Naive thymus-derived CD4-positive, alpha-beta T cell (primary cell): ENCODE measurements around the gene RRP15. TPM values are rescaled to one million over a fixed set of nuclear protein-coding genes. Genes with fewer than 3 reads are reported as not detected.

Source experiments
- ATAC-seq: fragments of 150-1000 bp; cut with Tn5 transposase; 2 replicates; pipeline ENCODE4 v1.10.0; 2021; ENCODE audit warnings: mild to moderate bottlenecking, moderate library complexity
- CTCF ChIA-PET: fragments of 350-600 bp; sonication (Branson Sonifier 250); formaldehyde crosslinking; loops from one replicate; lab custom pipeline; 2021; ENCODE audit warnings: antibody characterized with exemption; lab: Charles Lee
- POLR2A ChIA-PET: fragments of 350-600 bp; sonication (Branson Sonifier 250); formaldehyde crosslinking; loops from one replicate; lab custom pipeline; 2021; ENCODE audit warnings: antibody characterized with exemption, inconsistent platforms; lab: Charles Lee
- DNase-seq, 9 donors: peaks; one replicate each; pipeline versions ENCODE4 v3.0.0 to v3.0.0-alpha.2; 2020 to 2022; ENCODE audit warnings: mixed read lengths in 1 of 9
- H3K27ac ChIP-seq: one replicate; pipeline ENCODE4 v1.7.0; 2013; ENCODE audit warnings: mild to moderate bottlenecking, low read depth, low read length, moderate library complexity
- H3K27me3 ChIP-seq, 2 donors: one replicate each; pipeline ENCODE4 v1.7.0; 2013; ENCODE audit warnings: low read length in 2 of 2, mild to moderate bottlenecking in 2 of 2, moderate library complexity in 2 of 2; ENCODE audit not compliant: control insufficient read depth in 2 of 2, insufficient read depth in 2 of 2
- H3K36me3 ChIP-seq, 3 experiments: 1 replicate in 2 of 3; 2 replicates in 1 of 3; pipeline ENCODE4 v1.7.0; 2013; ENCODE audit warnings: low read length in 3 of 3, mild to moderate bottlenecking in 3 of 3, moderate library complexity in 1 of 3; ENCODE audit not compliant: insufficient read depth in 3 of 3, control insufficient read depth in 2 of 3
- H3K4me1 ChIP-seq, 2 donors: one replicate each; pipeline ENCODE4 v1.7.0; 2013; ENCODE audit warnings: low read length in 2 of 2, mild to moderate bottlenecking in 2 of 2, moderate library complexity in 1 of 2; ENCODE audit not compliant: control insufficient read depth in 2 of 2, insufficient read depth in 2 of 2
- H3K4me3 ChIP-seq: 2 replicates; pipeline ENCODE4 v1.7.0; 2013; ENCODE audit warnings: mild to moderate bottlenecking, low read length
- H3K9me3 ChIP-seq, 3 experiments: 1 replicate in 2 of 3; 2 replicates in 1 of 3; pipeline ENCODE4 v1.7.0; 2013; ENCODE audit warnings: low read length in 3 of 3; ENCODE audit not compliant: control insufficient read depth in 2 of 3
- H3K27ac Mint-ChIP-seq, 9 donors: one replicate each; pipeline ENCODE4 v1.8.0; 2020 to 2022; ENCODE audit warnings: mixed read lengths in 9 of 9, mild to moderate bottlenecking in 8 of 9, moderate library complexity in 5 of 9, inconsistent platforms in 2 of 9
- H3K27me3 Mint-ChIP-seq, 5 donors: one replicate each; pipeline ENCODE4 v1.8.0; 2021 to 2022; ENCODE audit warnings: mixed read lengths in 5 of 5, mild to moderate bottlenecking in 1 of 5
- H3K36me3 Mint-ChIP-seq, 5 donors: one replicate each; pipeline ENCODE4 v1.8.0; 2020 to 2022; ENCODE audit warnings: mixed read lengths in 5 of 5, mild to moderate bottlenecking in 3 of 5, inconsistent platforms in 1 of 5
- H3K4me1 Mint-ChIP-seq, 7 donors: one replicate each; pipeline ENCODE4 v1.8.0; 2020 to 2022; ENCODE audit warnings: mixed read lengths in 7 of 7, mild to moderate bottlenecking in 3 of 7, inconsistent platforms in 1 of 7
- H3K4me3 Mint-ChIP-seq, 10 donors: one replicate each; pipeline ENCODE4 v1.8.0; 2020 to 2022; ENCODE audit warnings: mild to moderate bottlenecking in 10 of 10, mixed read lengths in 10 of 10, moderate library complexity in 6 of 10, inconsistent platforms in 2 of 10
- H3K9me3 Mint-ChIP-seq, 11 donors: one replicate each; pipeline ENCODE4 v1.8.0; 2020 to 2022; ENCODE audit warnings: mixed read lengths in 11 of 11, mild to moderate bottlenecking in 4 of 11, inconsistent platforms in 1 of 11, moderate library complexity in 1 of 11
- intact Hi-C, 2 donors: fragments of 100-400 bp; cut with micrococcal nuclease; formaldehyde crosslinking; loops; one replicate each; pipeline ENCODE4 v1.15.1; 2023
- polyA plus RNA-seq, 2 donors: library from polyadenylated mRNA; unstranded; fragments of 300-500 nt; fragmentation: Illumina TruSeq; gene quantifications; one replicate each; pipeline ENCODE4 v1.2.3, GENCODE V29; 2021
- total RNA-seq, 6 experiments: library from RNA in 5 of 6; stranded (reverse) in 5 of 6; gene quantifications; 1 replicate in 5 of 6; 2 replicates in 1 of 6; pipeline ENCODE4 v1.2.3 and lab custom pipeline; 2021 to 2026

The RRP15 gene
- total and polyA plus RNA-seq, 7 experiments from 2014 or later = 12.4 to 19.0 (median 17.7) TPM

GRCh38 chr1:218347723-218348627, 62.9 kb downstream of the RRP15 start:
- Mint-ChIP-seq H3K4me3 (peak overlapping the region in 3 of 10 donors; percentile 17 to 87 (median 48)), H3K27ac (peak overlapping the region in 1 of 9 donors; percentile 20), H3K27me3 (peaks cover 15 to 33% (median 21%) of the 10 kb centered on the region in 5 donors), H3K4me1 (peaks cover 19 to 41% (median 36%) of the 10 kb centered on the region in 7 donors), H3K36me3 (peaks cover 0 to 8% (median 0%) of the 10 kb centered on the region in 5 donors), H3K9me3 (no peaks in the 10 kb centered on the region)
- peaks cover 4 to 26% of the 10 kb centered on the region in 2 donors for H3K4me1 ChIP-seq
- peak overlapping the region; percentile 63 for H3K4me3 ChIP-seq
- POLR2A ChIA-PET = no interaction called here
- ATAC-seq (no peak), DNase-seq (no peak)
- peaks cover 0 to 3% of the 10 kb centered on the region in 2 donors for H3K27me3 ChIP-seq
- intact Hi-C loops = loop anchor here in 1 of 2 donors (2.0 to 10.0 kb wide), 2 partner anchors 63 to 827 kb away; partner anchors contain the start of genes LYPLAL1 and RRP15
- H3K27ac ChIP-seq = no peak overlapping the region
- no peaks in the 10 kb centered on the region for H3K36me3 ChIP-seq
- CTCF ChIA-PET = no interaction called here
- H3K9me3 ChIP-seq = no peaks in the 10 kb centered on the region

- Mint-ChIP-seq H3K4me3 (no peak overlapping the region), H3K9me3 (no peaks in the 10 kb centered on the region), H3K4me1 (peaks cover 19 to 41% (median 36%) of the 10 kb centered on the region in 7 donors), H3K27me3 (peaks cover 15 to 33% (median 28%) of the 10 kb centered on the region in 5 donors), H3K27ac (no peak overlapping the region), H3K36me3 (peaks cover 0 to under 1% (median 0%) of the 10 kb centered on the region in 5 donors)
- Histone ChIP-seq H3K4me1 (peaks cover 4 to 26% of the 10 kb centered on the region in 2 donors), H3K4me3 (no peak overlapping the region), H3K27me3 (peaks cover 0 to 3% of the 10 kb centered on the region in 2 donors), H3K36me3 (no peaks in the 10 kb centered on the region), H3K27ac (no peak overlapping the region), H3K9me3 (no peaks in the 10 kb centered on the region)
- intact Hi-C loops = loop anchor here in 1 of 2 donors (10.0 kb wide), 1 partner anchor 826 kb away; the partner anchor contains the start of gene LYPLAL1
- CTCF ChIA-PET = no interaction called here
- ATAC-seq = no peak
- DNase-seq = no peak
- POLR2A ChIA-PET = no interaction called here
Measured at GRCh38 chr1:218348628-218349071, 63.6 kb downstream of the RRP15 start.

- CTCF ChIA-PET = no interaction called here
- intact Hi-C loops = loop anchor here in 1 of 2 donors (2.0 to 10.0 kb wide), 3 partner anchors 19 to 825 kb away; partner anchors contain the start of gene LYPLAL1
Measured at GRCh38 chr1:218349348-218350034, 64.4 kb downstream of the RRP15 start.

GRCh38 chr1:218350035-218350525, 65.0 kb downstream of the RRP15 start:
- intact Hi-C loops = loop anchor here in 1 of 2 donors (2.0 kb wide), 2 partner anchors 19 to 27 kb away; no protein-coding TSS in a partner anchor
- Mint-ChIP-seq H3K9me3 (no peaks in the 10 kb centered on the region), H3K27ac (no peak overlapping the region), H3K27me3 (peaks cover 15 to 34% (median 32%) of the 10 kb centered on the region in 5 donors), H3K36me3 (no peaks in the 10 kb centered on the region), H3K4me1 (peaks cover 19 to 41% (median 36%) of the 10 kb centered on the region in 7 donors), H3K4me3 (no peak overlapping the region)
- ChIA-PET CTCF (no interaction called here), POLR2A (no interaction called here)
- Histone ChIP-seq H3K27me3 (no peaks in the 10 kb centered on the region), H3K4me3 (no peak overlapping the region), H3K9me3 (no peaks in the 10 kb centered on the region), H3K36me3 (no peaks in the 10 kb centered on the region), H3K4me1 (peaks cover 0 to 16% of the 10 kb centered on the region in 2 donors), H3K27ac (no peak overlapping the region)
- ATAC-seq (no peak), DNase-seq (no peak)

More at GRCh38 chr1:218349348-218350034, 64.4 kb downstream of the RRP15 start:
- Histone ChIP-seq H3K4me3 (no peak overlapping the region), H3K27me3 (no peaks in the 10 kb centered on the region), H3K4me1 (peaks cover 3 to 21% of the 10 kb centered on the region in 2 donors), H3K36me3 (no peaks in the 10 kb centered on the region), H3K9me3 (no peaks in the 10 kb centered on the region), H3K27ac (no peak overlapping the region)
- H3K4me3 Mint-ChIP-seq = no peak overlapping the region
- DNase-seq = no peak
- H3K27ac Mint-ChIP-seq = no peak overlapping the region
- peaks cover 15 to 34% (median 32%) of the 10 kb centered on the region in 5 donors for H3K27me3 Mint-ChIP-seq
- peaks cover 19 to 41% (median 36%) of the 10 kb centered on the region in 7 donors for H3K4me1 Mint-ChIP-seq
- POLR2A ChIA-PET = no interaction called here
- no peaks in the 10 kb centered on the region for H3K36me3 Mint-ChIP-seq
- H3K9me3 Mint-ChIP-seq = no peaks in the 10 kb centered on the region
- ATAC-seq = no peak

- Mint-ChIP-seq H3K4me1 (peaks cover 19 to 41% (median 36%) of the 10 kb centered on the region in 7 donors), H3K4me3 (peak overlapping the region in 8 of 10 donors; percentile 65 to 86 (median 75)), H3K27ac (peak overlapping the region in 3 of 9 donors; percentile 11 to 54 (median 13)), H3K27me3 (peaks cover 15 to 34% (median 32%) of the 10 kb centered on the region in 5 donors), H3K36me3 (no peaks in the 10 kb centered on the region), H3K9me3 (no peaks in the 10 kb centered on the region)
- ATAC-seq = no peak
- no peak for DNase-seq
- POLR2A ChIA-PET = no interaction called here
- no peaks in the 10 kb centered on the region for H3K36me3 ChIP-seq
- H3K27ac ChIP-seq = no peak overlapping the region
- CTCF ChIA-PET = no interaction called here
- no peaks in the 10 kb centered on the region for H3K27me3 ChIP-seq
- H3K9me3 ChIP-seq = no peaks in the 10 kb centered on the region
- intact Hi-C loops = loop anchor here in 1 of 2 donors (1.0 to 2.0 kb wide), 3 partner anchors 12 to 26 kb away; no protein-coding TSS in a partner anchor
- peak overlapping the region; percentile 32 for H3K4me3 ChIP-seq
- H3K4me1 ChIP-seq = peaks cover 0 to 12% of the 10 kb centered on the region in 2 donors
Measured at GRCh38 chr1:218350801-218351266, 65.7 kb downstream of the RRP15 start.
